ENCODE data around the gene TRIM22.
"Not testable (repeated sequence)": the region's sequence is repeated elsewhere in the genome, so short reads cannot be mapped to it uniquely, and the experiment has no call there.

The TRIM22 gene

GRCh38 chr11:5713695-5714094, 24.1 kb downstream of the TRIM22 start:
- Histone ChIP-seq H3K27me3 (ENCODE audit: control insufficient read depth, insufficient read depth, low read length) (no peaks in the 10 kb centered on the region), H3K36me3 (ENCODE audit: control insufficient read depth, insufficient read depth, low read length) (peaks cover 12% of the 10 kb centered on the region; the same call in 1 of the 2 replicates), H3K9me3 (ENCODE audit: control insufficient read depth, insufficient read depth, low read depth, low read length) (0 out of 2 replicates have a peak, but pooled peaks cover 2% of the 10 kb centered on the region), H3K9ac (ENCODE audit: low read length) (no peak overlapping the region), H3K4me1 (ENCODE audit: control insufficient read depth, insufficient read depth, low read length) (no peaks in the 10 kb centered on the region), H3K4me3 (ENCODE audit: low read depth, low read length) (no peak overlapping the region), H3K27ac (ENCODE audit: low read depth, low read length) (no peak overlapping the region)

GRCh38 chr11:5716518-5716917, 26.9 kb downstream of the TRIM22 start:
- not testable (repeated sequence) for H3K4me1 ChIP-seq (ENCODE audit: control insufficient read depth, insufficient read depth, low read length); H3K4me3 ChIP-seq (ENCODE audit: low read depth, low read length); H3K36me3 ChIP-seq (ENCODE audit: control insufficient read depth, insufficient read depth, low read length); H3K9ac ChIP-seq (ENCODE audit: low read length); H3K9me3 ChIP-seq (ENCODE audit: control insufficient read depth, insufficient read depth, low read depth, low read length); H3K27me3 ChIP-seq (ENCODE audit: control insufficient read depth, insufficient read depth, low read length); H3K27ac ChIP-seq (ENCODE audit: low read depth, low read length)

GRCh38 chr11:5719703-5720495, 30.3 kb downstream of the TRIM22 start:
- Histone ChIP-seq H3K9me3 (ENCODE audit: control insufficient read depth, insufficient read depth, low read depth, low read length) (0 out of 2 replicates have a peak, but pooled peaks cover 2% of the 10 kb centered on the region), H3K36me3 (ENCODE audit: control insufficient read depth, insufficient read depth, low read length) (no peaks in the 10 kb centered on the region), H3K27ac (ENCODE audit: low read depth, low read length) (no peak overlapping the region), H3K4me3 (ENCODE audit: low read depth, low read length) (no peak overlapping the region), H3K4me1 (ENCODE audit: control insufficient read depth, insufficient read depth, low read length) (no peaks in the 10 kb centered on the region), H3K27me3 (ENCODE audit: control insufficient read depth, insufficient read depth, low read length) (no peaks in the 10 kb centered on the region), H3K9ac (ENCODE audit: low read length) (no peak overlapping the region)

GRCh38 chr11:5722622-5723021, 33.0 kb downstream of the TRIM22 start:
- H3K27ac ChIP-seq (ENCODE audit: low read depth, low read length) = no peak overlapping the region
- H3K9ac ChIP-seq (ENCODE audit: low read length) = no peak overlapping the region
- H3K4me1 ChIP-seq (ENCODE audit: control insufficient read depth, insufficient read depth, low read length) = no peaks in the 10 kb centered on the region
- no peaks in the 10 kb centered on the region for H3K36me3 ChIP-seq (ENCODE audit: control insufficient read depth, insufficient read depth, low read length)
- H3K27me3 ChIP-seq (ENCODE audit: control insufficient read depth, insufficient read depth, low read length) = no peaks in the 10 kb centered on the region
- no peaks in the 10 kb centered on the region for H3K9me3 ChIP-seq (ENCODE audit: control insufficient read depth, insufficient read depth, low read depth, low read length)
- no peak overlapping the region for H3K4me3 ChIP-seq (ENCODE audit: low read depth, low read length)

- Histone ChIP-seq H3K9ac (ENCODE audit: low read length) (no peak overlapping the region), H3K27ac (ENCODE audit: low read depth, low read length) (no peak overlapping the region), H3K4me1 (ENCODE audit: control insufficient read depth, insufficient read depth, low read length) (no peaks in the 10 kb centered on the region), H3K36me3 (ENCODE audit: control insufficient read depth, insufficient read depth, low read length) (no peaks in the 10 kb centered on the region), H3K27me3 (ENCODE audit: control insufficient read depth, insufficient read depth, low read length) (no peaks in the 10 kb centered on the region), H3K4me3 (ENCODE audit: low read depth, low read length) (no peak overlapping the region), H3K9me3 (ENCODE audit: control insufficient read depth, insufficient read depth, low read depth, low read length) (no peaks in the 10 kb centered on the region)
Measured at GRCh38 chr11:5726351-5726750, 36.8 kb downstream of the TRIM22 start.

GRCh38 chr11:5727691-5728090, 38.1 kb downstream of the TRIM22 start:
- no peaks in the 10 kb centered on the region for H3K27me3 ChIP-seq (ENCODE audit: control insufficient read depth, insufficient read depth, low read length)
- no peak overlapping the region for H3K27ac ChIP-seq (ENCODE audit: low read depth, low read length)
- H3K4me3 ChIP-seq (ENCODE audit: low read depth, low read length) = no peak overlapping the region
- no peaks in the 10 kb centered on the region for H3K9me3 ChIP-seq (ENCODE audit: control insufficient read depth, insufficient read depth, low read depth, low read length)
- no peaks in the 10 kb centered on the region for H3K36me3 ChIP-seq (ENCODE audit: control insufficient read depth, insufficient read depth, low read length)
- no peak overlapping the region for H3K9ac ChIP-seq (ENCODE audit: low read length)
- H3K4me1 ChIP-seq (ENCODE audit: control insufficient read depth, insufficient read depth, low read length) = no peaks in the 10 kb centered on the region

GRCh38 chr11:5736396-5736795, 46.8 kb downstream of the TRIM22 start, which contains the start of gene OR56B1:
Gene OR56B1, plus strand, starts transcription at chr11:5736448. Its CDS starts 69 bp downstream, at chr11:5736517.
- no peaks in the 10 kb centered on the region for H3K27me3 ChIP-seq (ENCODE audit: control insufficient read depth, insufficient read depth, low read length)
- no peak within 1 kb of the TSS for H3K9ac ChIP-seq (ENCODE audit: low read length)
- H3K9me3 ChIP-seq (ENCODE audit: control insufficient read depth, insufficient read depth, low read depth, low read length) = no peaks in the 10 kb centered on the region
- no peaks in the 10 kb centered on the region for H3K36me3 ChIP-seq (ENCODE audit: control insufficient read depth, insufficient read depth, low read length)
- H3K4me3 ChIP-seq (ENCODE audit: low read depth, low read length) = no peak within 1 kb of the TSS
- H3K4me1 ChIP-seq (ENCODE audit: control insufficient read depth, insufficient read depth, low read length) = no peaks in the 10 kb centered on the region
- no peak within 1 kb of the TSS for H3K27ac ChIP-seq (ENCODE audit: low read depth, low read length)

- H3K4me1 ChIP-seq (ENCODE audit: control insufficient read depth, insufficient read depth, low read length) = no peaks in the 10 kb centered on the region
- H3K9ac ChIP-seq (ENCODE audit: low read length) = no peak overlapping the region
- no peaks in the 10 kb centered on the region for H3K36me3 ChIP-seq (ENCODE audit: control insufficient read depth, insufficient read depth, low read length)
- no peaks in the 10 kb centered on the region for H3K27me3 ChIP-seq (ENCODE audit: control insufficient read depth, insufficient read depth, low read length)
- H3K27ac ChIP-seq (ENCODE audit: low read depth, low read length) = no peak overlapping the region
- H3K9me3 ChIP-seq (ENCODE audit: control insufficient read depth, insufficient read depth, low read depth, low read length) = no peaks in the 10 kb centered on the region
- H3K4me3 ChIP-seq (ENCODE audit: low read depth, low read length) = no peak overlapping the region
Measured at GRCh38 chr11:5737091-5737490, 47.5 kb downstream of the TRIM22 start.

- Histone ChIP-seq H3K4me1 (ENCODE audit: control insufficient read depth, insufficient read depth, low read length) (no peaks in the 10 kb centered on the region), H3K27ac (ENCODE audit: low read depth, low read length) (no peak overlapping the region), H3K4me3 (ENCODE audit: low read depth, low read length) (no peak overlapping the region), H3K9ac (ENCODE audit: low read length) (no peak overlapping the region), H3K27me3 (ENCODE audit: control insufficient read depth, insufficient read depth, low read length) (no peaks in the 10 kb centered on the region), H3K9me3 (ENCODE audit: control insufficient read depth, insufficient read depth, low read depth, low read length) (no peaks in the 10 kb centered on the region), H3K36me3 (ENCODE audit: control insufficient read depth, insufficient read depth, low read length) (no peaks in the 10 kb centered on the region)
Measured at GRCh38 chr11:5737670-5738392, 48.2 kb downstream of the TRIM22 start.

- Histone ChIP-seq H3K27me3 (ENCODE audit: control insufficient read depth, insufficient read depth, low read length) (no peaks in the 10 kb centered on the region), H3K9me3 (ENCODE audit: control insufficient read depth, insufficient read depth, low read depth, low read length) (no peaks in the 10 kb centered on the region), H3K36me3 (ENCODE audit: control insufficient read depth, insufficient read depth, low read length) (no peaks in the 10 kb centered on the region), H3K27ac (ENCODE audit: low read depth, low read length) (no peak overlapping the region), H3K4me3 (ENCODE audit: low read depth, low read length) (no peak overlapping the region), H3K9ac (ENCODE audit: low read length) (no peak overlapping the region), H3K4me1 (ENCODE audit: control insufficient read depth, insufficient read depth, low read length) (no peaks in the 10 kb centered on the region)
Measured at GRCh38 chr11:5738431-5738830, 48.8 kb downstream of the TRIM22 start.

- H3K36me3 ChIP-seq (ENCODE audit: control insufficient read depth, insufficient read depth, low read length) = no peaks in the 10 kb centered on the region
- no peak overlapping the region for H3K27ac ChIP-seq (ENCODE audit: low read depth, low read length)
- H3K4me1 ChIP-seq (ENCODE audit: control insufficient read depth, insufficient read depth, low read length) = no peaks in the 10 kb centered on the region
- no peak overlapping the region for H3K4me3 ChIP-seq (ENCODE audit: low read depth, low read length)
- H3K9me3 ChIP-seq (ENCODE audit: control insufficient read depth, insufficient read depth, low read depth, low read length) = no peaks in the 10 kb centered on the region
- H3K9ac ChIP-seq (ENCODE audit: low read length) = no peak overlapping the region
- H3K27me3 ChIP-seq (ENCODE audit: control insufficient read depth, insufficient read depth, low read length) = no peaks in the 10 kb centered on the region
Measured at GRCh38 chr11:5746614-5747013, 57.0 kb downstream of the TRIM22 start.

All from HUES6 (cell line).